ENCODE data around the gene SH3GLB2.
"Not testable (repeated sequence)": the region's sequence is repeated elsewhere in the genome, so short reads cannot be mapped to it uniquely, and the experiment has no call there.

SH3GLB2 gene

GRCh38 chr9:129013674-129014073 is 14.5 kb downstream of the SH3GLB2 start:
- DNase-seq, result no peak

GRCh38 chr9:129012893-129013448 is 15.2 kb downstream of the SH3GLB2 start:
- DNase-seq, result no peak

- DNase-seq, result no peak
Measured at GRCh38 chr9:129012343-129012742, 15.8 kb downstream of the SH3GLB2 start.

- no peak for DNase-seq
Measured at GRCh38 chr9:129011761-129012181, 16.4 kb downstream of the SH3GLB2 start.

GRCh38 chr9:129011170-129011569 is 17.0 kb downstream of the SH3GLB2 start:
- no peak for DNase-seq

- DNase-seq, result no peak
Measured at GRCh38 chr9:129010267-129010975, 17.7 kb downstream of the SH3GLB2 start.

GRCh38 chr9:129009584-129010141 is 18.5 kb downstream of the SH3GLB2 start:
- DNase-seq, result no peak

GRCh38 chr9:129008986-129009583 is 19.0 kb downstream of the SH3GLB2 start:
- DNase-seq, result no peak

- no peak for DNase-seq
Measured at GRCh38 chr9:129008469-129008965, 19.6 kb downstream of the SH3GLB2 start.

GRCh38 chr9:129007766-129008468 is 20.2 kb downstream of the SH3GLB2 start:
- DNase-seq, result no peak

GRCh38 chr9:129007035-129007765 is 20.9 kb downstream of the SH3GLB2 start:
- DNase-seq, result no peak

- no peak for DNase-seq
Measured at GRCh38 chr9:129006328-129007034, 21.6 kb downstream of the SH3GLB2 start.

GRCh38 chr9:129005336-129005997 is 22.7 kb downstream of the SH3GLB2 start:
- DNase-seq, result no peak

GRCh38 chr9:129004173-129004572 is 24.0 kb downstream of the SH3GLB2 start:
- not testable (repeated sequence) for DNase-seq

- no peak for DNase-seq
Measured at GRCh38 chr9:129002992-129003391, 25.1 kb downstream of the SH3GLB2 start.

- no peak for DNase-seq
Measured at GRCh38 chr9:129001504-129002325, 26.4 kb downstream of the SH3GLB2 start.

GRCh38 chr9:128999581-129000206 is 28.4 kb downstream of the SH3GLB2 start:
- no peak for DNase-seq

GRCh38 chr9:128998462-128998861 is 29.7 kb downstream of the SH3GLB2 start:
- no peak for DNase-seq

GRCh38 chr9:128995791-128996190 is 32.3 kb downstream of the SH3GLB2 start:
- DNase-seq, result peak; percentile 14

- DNase-seq, result no peak
Measured at GRCh38 chr9:128992995-128993394, 35.1 kb downstream of the SH3GLB2 start.

Measured in DMS79 treated with DMSO at 0.1 percent for 48 hours (cell line).